ENCODE results near the gene CORO1C.

Gene CORO1C

GRCh38 chr12:108696111-108696995, 35.0 kb downstream of the CORO1C start:
- no peak for DNase-seq (ENCODE audit: low read depth in 2 of 2)

DNA sequence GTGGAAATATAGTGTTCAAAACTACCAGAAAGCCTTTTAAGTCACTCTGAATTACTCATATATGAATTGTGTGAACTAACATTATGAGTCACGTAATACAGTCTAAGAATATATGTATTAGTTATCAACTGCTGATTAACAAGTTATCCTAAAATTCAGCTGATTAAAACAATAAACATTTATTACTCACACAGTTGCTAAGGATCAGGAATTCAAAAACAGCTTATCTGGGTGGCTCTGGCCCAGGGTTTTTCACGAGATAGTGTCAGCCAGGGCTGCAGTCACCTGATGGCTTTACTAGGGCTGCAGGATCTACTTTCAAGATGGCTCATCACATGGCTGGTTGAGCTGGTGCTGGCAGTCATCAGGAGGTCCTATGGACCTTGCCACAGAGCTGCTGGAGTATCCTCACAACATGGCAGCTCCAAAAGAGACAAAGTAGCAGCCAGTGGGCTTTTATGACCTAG, 36.5 kb downstream of the CORO1C start:
- no peak for DNase-seq (ENCODE audit: low read depth in 2 of 2)

- no peak for DNase-seq (ENCODE audit: low read depth in 2 of 2)
Measured at GRCh38 chr12:108693751-108694150, 37.6 kb downstream of the CORO1C start.

DNA sequence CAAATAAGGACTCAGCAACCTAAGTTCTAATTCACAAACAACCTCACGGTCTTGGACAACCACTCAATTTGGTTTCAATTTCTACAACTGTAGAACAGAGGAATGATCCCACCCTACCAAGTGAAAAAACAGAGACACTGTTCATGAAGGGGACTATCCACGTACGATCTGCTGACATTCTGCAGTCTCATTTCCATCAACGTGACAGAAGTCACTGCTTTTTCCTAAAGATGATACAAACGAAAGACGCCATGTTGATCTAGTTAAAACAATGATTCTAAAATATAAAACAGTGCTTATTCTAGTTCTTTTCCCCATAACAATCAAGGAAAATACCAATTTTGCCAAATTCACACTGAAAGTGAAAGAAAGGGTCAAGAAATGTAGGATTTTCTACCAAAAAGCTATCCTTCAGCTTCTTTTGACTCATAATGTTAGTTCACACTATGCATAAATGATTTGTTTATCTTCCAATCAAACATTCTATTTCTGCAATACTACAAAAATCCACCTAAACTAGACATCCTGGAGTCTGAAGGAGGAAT, 38.1 kb downstream of the CORO1C start:
- DNase-seq (ENCODE audit: low read depth in 2 of 2), result no peak

DNA sequence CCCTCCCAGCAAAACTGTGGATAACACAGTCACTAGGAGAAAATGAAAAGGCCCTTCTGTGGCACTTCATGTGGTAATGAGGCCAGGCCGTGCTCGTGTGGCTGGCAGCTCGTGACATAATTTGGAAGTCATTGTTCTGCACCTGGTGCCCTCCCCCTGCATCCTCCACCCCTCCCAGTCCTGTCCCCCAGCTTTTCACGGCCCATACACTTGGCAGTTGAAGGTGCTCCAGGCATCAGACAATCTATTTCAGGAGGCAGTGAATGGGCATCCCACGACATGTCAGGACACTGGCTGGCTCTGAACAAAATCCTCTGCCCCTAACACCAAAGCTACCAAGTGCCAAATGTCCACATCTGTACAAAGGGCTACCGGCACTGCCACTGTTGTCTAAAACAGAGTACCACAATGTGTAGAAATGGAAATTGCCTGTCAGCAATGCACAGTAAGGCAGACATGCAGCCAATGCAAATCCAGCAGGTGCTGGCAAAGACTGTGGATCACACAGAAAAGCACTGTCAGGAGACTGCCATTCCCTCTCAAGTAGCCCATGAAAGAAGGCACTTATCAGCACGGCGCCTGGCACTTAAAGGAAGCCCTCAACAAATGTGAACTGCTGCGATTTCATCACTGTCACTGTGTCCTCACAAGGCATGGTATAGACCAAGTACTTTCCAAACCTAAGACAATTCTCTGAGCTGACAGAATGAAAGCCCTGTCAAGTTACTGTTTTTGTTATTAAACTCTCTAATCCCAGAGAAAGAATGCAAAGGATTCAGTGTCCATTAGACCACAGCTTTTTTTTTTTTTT, 39.1 kb downstream of the CORO1C start:
- DNase-seq (ENCODE audit: low read depth in 2 of 2), result no peak

GRCh38 chr12:108691175-108691997, 39.9 kb downstream of the CORO1C start:
- peak; percentile 31 to 32 for DNase-seq (ENCODE audit: low read depth in 2 of 2)

DNA sequence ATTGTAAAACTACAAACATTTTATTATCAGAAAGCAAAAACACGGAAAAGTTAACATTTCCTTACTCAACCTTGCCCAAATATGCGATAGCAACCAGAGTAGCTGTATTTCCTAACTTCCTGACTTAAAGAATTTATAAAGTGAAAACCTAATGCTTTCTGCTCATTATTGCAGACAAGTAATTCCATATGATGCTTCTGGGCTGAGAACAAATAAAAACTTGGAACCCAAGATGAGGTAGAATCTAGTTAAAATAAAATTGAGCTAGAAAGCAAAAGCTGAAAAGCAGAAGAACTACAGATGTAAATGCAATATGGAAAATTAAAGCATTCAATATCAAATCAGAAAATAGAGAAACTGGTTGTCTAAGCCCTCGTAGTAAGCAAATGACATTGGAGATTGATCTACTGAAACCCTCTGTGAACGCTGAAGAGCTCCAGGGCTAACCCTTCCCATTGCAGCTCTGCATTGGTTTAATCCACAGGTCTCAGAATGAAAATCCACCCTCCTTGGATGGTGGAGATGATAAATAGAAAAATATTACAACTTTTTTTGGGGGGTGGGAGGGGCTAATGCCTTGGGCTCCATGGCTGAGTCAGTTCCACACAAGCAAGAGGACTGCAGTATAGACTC, 40.7 kb downstream of the CORO1C start:
- DNase-seq (ENCODE audit: low read depth in 2 of 2), result no peak

DNA sequence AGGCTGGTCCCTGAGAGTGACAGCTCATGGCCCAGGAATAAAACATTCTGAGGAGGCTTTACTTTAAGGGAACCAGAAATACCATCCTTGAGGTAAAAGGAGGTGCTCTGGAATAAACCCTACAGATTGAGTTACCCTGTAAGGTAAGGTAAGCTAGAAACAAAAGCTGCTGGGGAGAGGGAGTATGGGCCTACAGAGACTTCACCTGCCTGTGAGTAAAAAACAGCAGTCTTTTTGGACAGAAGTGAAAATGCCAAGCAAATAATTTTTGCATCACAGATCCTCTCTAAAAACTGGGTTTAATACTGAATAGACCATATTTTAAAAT, 41.2 kb downstream of the CORO1C start:
- no peak for DNase-seq (ENCODE audit: low read depth in 2 of 2)

DNA sequence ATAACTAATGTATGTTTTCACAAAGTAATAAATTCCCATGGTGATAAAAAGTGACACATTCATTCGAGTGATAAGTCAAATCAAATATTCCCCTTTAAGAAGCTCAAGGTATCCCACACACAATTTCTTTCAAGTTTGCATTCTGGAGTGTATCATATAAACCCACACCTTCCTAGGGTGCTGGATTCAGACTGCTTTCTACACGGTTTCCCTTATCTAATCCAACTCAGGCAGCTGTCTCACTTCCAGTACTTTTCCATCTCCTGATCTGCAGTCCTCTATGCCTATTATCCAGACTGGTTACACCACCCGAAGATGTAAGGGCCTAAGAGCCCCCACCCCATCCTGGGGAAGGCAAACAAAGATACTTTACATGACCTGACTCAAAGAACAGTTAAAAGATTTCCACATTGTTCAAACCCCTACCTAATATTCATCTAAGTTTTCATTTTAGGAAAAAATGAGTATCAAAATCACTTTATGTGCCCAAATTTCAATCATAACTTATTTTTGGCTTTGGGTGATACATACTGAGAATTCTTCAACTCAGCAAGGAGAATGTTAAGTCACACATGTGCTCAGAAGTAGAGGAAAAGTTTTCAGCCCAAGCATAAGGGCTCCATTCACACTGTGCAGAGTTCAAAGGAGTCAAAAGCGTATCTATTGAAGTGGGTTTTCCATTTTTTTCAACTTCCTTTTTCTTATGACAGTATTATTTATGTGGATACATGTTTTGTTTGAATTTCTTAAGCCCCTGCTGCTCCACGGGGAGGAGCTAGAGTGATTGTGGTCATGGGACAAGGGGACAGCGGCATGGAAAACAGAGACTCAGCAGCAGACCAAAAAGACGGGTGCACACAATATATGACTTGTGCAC, 41.8 kb downstream of the CORO1C start:
- no peak for DNase-seq (ENCODE audit: low read depth in 2 of 2)

DNA sequence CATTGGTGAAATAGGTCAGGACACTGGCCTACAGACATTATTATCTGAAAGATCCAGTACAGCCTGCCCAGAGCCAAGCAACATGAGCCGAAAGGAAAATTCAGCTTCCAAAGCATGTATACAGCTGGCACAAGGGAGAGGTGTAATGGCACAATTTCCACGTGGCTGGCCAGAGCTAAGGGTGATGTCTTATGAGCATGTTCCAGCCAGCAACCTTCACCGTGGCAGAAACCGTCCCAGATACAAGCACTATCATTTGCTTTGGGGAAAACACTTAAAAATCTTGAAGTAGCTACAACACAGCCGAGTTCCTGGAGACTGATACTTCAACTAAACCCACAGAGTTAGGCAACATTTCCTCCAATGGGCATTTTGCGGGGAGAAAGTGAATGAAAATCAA, 44.5 kb downstream of the CORO1C start:
- no peak for DNase-seq (ENCODE audit: low read depth in 2 of 2)

DNA sequence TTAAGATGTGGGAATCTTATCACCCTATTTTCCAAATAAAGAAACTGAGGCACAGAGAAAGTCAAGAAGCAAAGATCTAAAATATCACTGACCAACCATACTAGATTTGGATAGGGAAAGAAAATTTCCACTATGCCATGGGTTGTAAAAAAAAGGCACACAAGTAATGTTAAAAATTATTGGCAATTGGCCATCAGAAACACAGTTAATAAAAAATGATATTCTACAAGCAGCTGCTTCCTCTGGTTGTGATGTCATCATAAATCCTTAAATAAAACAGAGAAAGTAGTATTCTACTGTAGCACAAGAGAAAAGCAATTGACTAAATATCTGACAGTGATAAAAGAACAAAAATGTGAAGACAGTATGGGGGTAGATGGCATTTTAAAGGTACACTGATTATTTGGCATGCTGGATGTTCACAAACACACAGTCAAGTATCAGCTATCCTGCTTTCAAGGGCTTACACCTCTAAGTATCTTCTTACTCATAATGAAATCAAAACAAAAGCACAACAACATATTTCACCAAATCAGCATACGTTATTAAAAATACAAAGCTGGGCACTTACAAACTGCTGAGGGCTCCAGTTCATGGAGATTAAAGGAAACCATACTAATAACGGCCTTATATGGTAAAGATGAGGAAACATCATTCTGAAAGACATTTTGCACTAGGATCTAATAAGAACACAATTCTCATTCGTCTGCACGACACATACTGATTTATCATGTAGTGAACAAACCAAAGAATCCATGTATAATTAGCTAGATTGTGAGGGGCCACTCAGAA, 45.7 kb downstream of the CORO1C start:
- DNase-seq (ENCODE audit: low read depth in 2 of 2), result no peak

- no peak for DNase-seq (ENCODE audit: low read depth in 2 of 2)
Measured at GRCh38 chr12:108683906-108684556, 47.3 kb downstream of the CORO1C start.

GRCh38 chr12:108681317-108681716, 50.0 kb downstream of the CORO1C start:
- no peak for DNase-seq (ENCODE audit: low read depth in 2 of 2)

- DNase-seq (ENCODE audit: low read depth in 2 of 2), result no peak
Measured at GRCh38 chr12:108679106-108679681, 52.1 kb downstream of the CORO1C start.

GRCh38 chr12:108678104-108678730, 53.1 kb downstream of the CORO1C start:
- DNase-seq (ENCODE audit: low read depth in 2 of 2), result no peak

DNA sequence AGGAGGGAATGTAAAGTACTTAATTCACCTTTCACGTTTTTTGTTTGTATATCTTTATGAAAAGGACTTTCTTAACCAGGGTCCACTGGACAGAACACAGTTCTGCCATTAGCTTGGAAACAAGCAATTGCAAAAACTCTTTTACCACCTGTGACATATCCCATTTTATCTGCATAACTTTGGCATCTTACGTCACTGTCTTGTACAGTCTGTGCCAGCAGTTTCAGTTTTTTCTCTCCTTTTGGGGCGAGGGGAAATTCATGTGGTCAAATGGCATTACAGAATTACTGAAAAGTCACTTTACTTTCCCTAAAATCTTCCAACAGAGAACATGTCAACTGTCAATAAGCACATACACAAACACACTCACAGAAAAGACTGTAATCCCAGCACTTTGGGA, 53.9 kb downstream of the CORO1C start:
- DNase-seq (ENCODE audit: low read depth in 2 of 2), result no peak

GRCh38 chr12:108676707-108677106, 54.6 kb downstream of the CORO1C start:
- DNase-seq (ENCODE audit: low read depth in 2 of 2), result no peak

GRCh38 chr12:108675792-108676191, 55.5 kb downstream of the CORO1C start:
- no peak for DNase-seq (ENCODE audit: low read depth in 2 of 2)
